HFFc6 (cell line): Measurements from ENCODE around the gene CMBL. TPM values are rescaled to one million over a fixed set of nuclear protein-coding genes. Genes with fewer than 3 reads are reported as not detected.

Experiments used
- DNase-seq: peaks from one replicate; pipeline ENCODE4 v3.0.0-alpha.2; 2018
- H3K27ac Mint-ChIP-seq: 2 replicates; pipeline ENCODE4 v1.8.0; 2020; ENCODE audit warnings: mild to moderate bottlenecking, mixed read lengths
- H3K27me3 Mint-ChIP-seq: 2 replicates; pipeline ENCODE4 v1.8.0; 2021; ENCODE audit warnings: mild to moderate bottlenecking, moderate library complexity, mixed read lengths; ENCODE audit not compliant: insufficient read depth
- H3K36me3 Mint-ChIP-seq: 2 replicates; pipeline ENCODE4 v1.8.0; 2021; ENCODE audit warnings: low read depth, mixed read lengths
- H3K4me1 Mint-ChIP-seq: 2 replicates; pipeline ENCODE4 v1.8.0; 2020; ENCODE audit warnings: low read depth, mixed read lengths
- H3K4me3 Mint-ChIP-seq: 2 replicates; pipeline ENCODE4 v1.8.0; 2020; ENCODE audit warnings: mild to moderate bottlenecking, moderate library complexity, mixed read lengths
- H3K9me3 Mint-ChIP-seq: 2 replicates; pipeline ENCODE4 v1.8.0; 2020; ENCODE audit warnings: mild to moderate bottlenecking, mixed read lengths
- total RNA-seq, 6 experiments: library from RNA; stranded (reverse); fragmentation: NEBNext Ultra II Directional; extraction: Animal tissue kit (Norgen Biotek cat#: 25700); gene quantifications; 2 replicates in 1 of 6; 3 replicates in 5 of 6; pipeline ENCODE4 v1.2.3, GENCODE V29; 2021
- TF ChIP-seq, protein P1 (sequence below): fragments of 200-600 bp; sonication (generic); IDR thresholded peaks from 2 replicates; pipeline ENCODE4 v1.5.0; 2021; ENCODE audit warnings: antibody characterized with exemption, mild to moderate bottlenecking

The CMBL gene
- total RNA-seq, 6 experiments from 2014 or later = 30.2 to 39.0 (median 38.0) TPM

DNA sequence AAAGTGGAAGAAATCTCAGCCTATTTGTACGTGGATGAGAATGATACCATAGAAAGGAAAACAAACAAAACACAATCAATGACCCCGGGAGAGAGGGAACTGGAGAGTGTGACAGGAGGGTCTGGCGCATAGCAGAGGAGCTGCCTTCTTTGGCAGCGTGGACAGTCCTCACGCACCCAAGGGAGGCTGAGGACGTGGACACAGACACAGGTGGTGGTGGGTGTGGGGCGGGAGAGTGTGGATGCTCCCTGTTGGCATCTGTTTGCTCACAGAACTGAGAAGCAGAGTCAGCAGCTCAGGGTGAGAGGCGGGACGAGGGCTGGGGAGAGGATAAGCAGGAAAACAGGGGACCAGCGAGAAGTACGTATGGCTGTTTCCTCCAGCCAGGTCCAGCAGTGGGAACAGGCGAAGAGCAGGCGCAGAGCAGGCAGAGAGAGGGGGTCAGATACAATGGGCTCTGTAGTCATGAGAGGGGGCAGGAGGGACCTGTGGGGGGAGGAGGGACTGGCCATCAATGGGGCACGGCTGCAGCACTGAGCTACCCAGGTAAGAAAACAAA is 10.0 kb downstream of the CMBL start:
- Mint-ChIP-seq H3K36me3 (peaks cover 24% of the 10 kb centered on the region), H3K9me3 (no peaks in the 10 kb centered on the region), H3K27ac (no peak overlapping the region), H3K27me3 (peaks cover 3% of the 10 kb centered on the region; the same call in 1 of the 2 replicates), H3K4me3 (no peak overlapping the region), H3K4me1 (peaks cover 22% of the 10 kb centered on the region)
- no peak for DNase-seq
- TF ChIP-seq, protein P1, sequence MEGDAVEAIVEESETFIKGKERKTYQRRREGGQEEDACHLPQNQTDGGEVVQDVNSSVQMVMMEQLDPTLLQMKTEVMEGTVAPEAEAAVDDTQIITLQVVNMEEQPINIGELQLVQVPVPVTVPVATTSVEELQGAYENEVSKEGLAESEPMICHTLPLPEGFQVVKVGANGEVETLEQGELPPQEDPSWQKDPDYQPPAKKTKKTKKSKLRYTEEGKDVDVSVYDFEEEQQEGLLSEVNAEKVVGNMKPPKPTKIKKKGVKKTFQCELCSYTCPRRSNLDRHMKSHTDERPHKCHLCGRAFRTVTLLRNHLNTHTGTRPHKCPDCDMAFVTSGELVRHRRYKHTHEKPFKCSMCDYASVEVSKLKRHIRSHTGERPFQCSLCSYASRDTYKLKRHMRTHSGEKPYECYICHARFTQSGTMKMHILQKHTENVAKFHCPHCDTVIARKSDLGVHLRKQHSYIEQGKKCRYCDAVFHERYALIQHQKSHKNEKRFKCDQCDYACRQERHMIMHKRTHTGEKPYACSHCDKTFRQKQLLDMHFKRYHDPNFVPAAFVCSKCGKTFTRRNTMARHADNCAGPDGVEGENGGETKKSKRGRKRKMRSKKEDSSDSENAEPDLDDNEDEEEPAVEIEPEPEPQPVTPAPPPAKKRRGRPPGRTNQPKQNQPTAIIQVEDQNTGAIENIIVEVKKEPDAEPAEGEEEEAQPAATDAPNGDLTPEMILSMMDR = no peak

DNA sequence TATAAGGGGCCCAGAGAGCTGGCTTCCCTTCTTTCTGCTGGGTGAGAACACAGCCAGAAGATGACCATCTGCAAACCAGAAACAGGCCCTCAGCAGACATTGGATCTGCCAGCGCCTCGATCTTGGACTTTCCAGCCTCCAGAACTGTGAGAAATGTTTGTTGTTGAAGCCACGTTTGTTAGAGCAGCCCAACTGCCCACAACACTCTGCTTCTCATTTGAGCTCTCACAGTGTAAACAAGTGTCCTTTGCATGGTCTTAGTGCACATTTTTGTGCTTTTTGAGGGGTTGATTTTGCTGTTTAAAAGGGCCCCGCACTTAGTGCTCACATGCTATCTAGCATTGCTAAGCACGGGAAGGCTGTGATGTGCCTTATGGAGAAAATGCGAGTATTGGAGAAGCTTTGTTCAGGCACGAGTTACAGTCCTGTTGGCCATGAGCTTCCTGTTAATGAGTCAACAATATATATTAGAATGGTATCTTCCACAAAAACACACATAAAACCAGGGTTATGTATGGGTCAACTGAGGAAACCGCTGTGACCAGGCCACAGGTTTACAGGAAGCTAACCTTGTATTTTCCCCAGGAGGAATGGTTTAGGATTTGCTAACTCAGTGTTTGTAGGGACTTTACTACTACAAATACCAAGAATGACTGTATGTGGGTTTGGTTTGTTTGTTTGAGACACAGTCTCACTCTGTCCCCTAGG is 11.9 kb downstream of the CMBL start:
- H3K4me3 Mint-ChIP-seq = no peak overlapping the region
- no peak for DNase-seq
- peaks cover 3% of the 10 kb centered on the region; the same call in 1 of the 2 replicates for H3K27me3 Mint-ChIP-seq
- H3K27ac Mint-ChIP-seq = no peak overlapping the region
- no peaks in the 10 kb centered on the region for H3K9me3 Mint-ChIP-seq
- peaks cover 22% of the 10 kb centered on the region for H3K4me1 Mint-ChIP-seq
- peaks cover 27% of the 10 kb centered on the region for H3K36me3 Mint-ChIP-seq
- TF ChIP-seq, protein P1 = no peak

DNA sequence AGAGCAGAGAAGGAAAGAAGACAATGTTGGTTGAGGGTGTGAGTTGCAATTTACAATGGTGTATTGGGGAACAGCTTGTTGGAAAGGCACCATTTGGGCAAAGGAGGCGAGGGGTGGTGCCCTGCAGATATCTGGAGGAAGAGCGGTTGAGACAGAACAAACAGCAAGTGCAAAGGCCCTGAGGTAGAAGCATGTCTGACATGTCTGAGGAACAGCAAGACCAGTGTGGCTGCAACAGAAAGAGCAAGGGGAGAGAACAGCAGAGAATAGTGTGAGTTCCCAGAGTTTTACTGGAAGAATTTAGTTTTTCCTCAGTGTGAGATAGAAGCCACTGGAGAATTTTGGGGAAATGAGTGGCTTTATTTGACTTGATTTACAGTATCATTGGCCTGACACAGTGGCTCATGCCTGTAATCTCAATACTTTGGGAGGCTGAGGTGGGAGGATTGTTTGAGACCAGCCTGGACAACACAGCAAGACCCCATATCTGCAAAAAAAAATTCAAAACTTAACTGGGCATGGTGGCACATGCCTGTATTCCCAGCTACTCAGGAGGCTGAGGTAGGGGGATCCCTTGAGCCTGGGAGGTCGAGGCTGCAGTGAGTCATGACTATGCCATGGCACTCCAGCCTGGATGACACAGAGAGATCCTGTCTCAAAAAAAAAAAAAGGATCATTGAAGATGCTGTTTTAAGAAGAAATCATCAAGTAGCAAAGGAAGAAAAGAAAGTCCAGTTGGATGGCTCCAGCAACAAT is 13.6 kb downstream of the CMBL start:
- Mint-ChIP-seq H3K9me3 (no peaks in the 10 kb centered on the region), H3K36me3 (peaks cover 19% of the 10 kb centered on the region), H3K4me1 (peaks cover 22% of the 10 kb centered on the region), H3K27me3 (peaks cover 3% of the 10 kb centered on the region; the same call in 1 of the 2 replicates), H3K4me3 (no peak overlapping the region), H3K27ac (peak overlapping the region; percentile 3; the same call in 1 of the 2 replicates)
- DNase-seq = no peak
- TF ChIP-seq, protein P1 = no peak

GRCh38 chr5:10291692-10292339 is 15.9 kb downstream of the CMBL start:
- H3K4me3 Mint-ChIP-seq = no peak overlapping the region
- peaks cover 29% of the 10 kb centered on the region for H3K36me3 Mint-ChIP-seq
- H3K9me3 Mint-ChIP-seq = no peaks in the 10 kb centered on the region
- DNase-seq = no peak
- H3K4me1 Mint-ChIP-seq = peaks cover 25% of the 10 kb centered on the region
- peaks cover 3% of the 10 kb centered on the region; the same call in 1 of the 2 replicates for H3K27me3 Mint-ChIP-seq
- no peak overlapping the region for H3K27ac Mint-ChIP-seq
- TF ChIP-seq, protein P1 = no peak

- Mint-ChIP-seq H3K27ac (no peak overlapping the region), H3K4me3 (no peak overlapping the region), H3K27me3 (peaks cover 3% of the 10 kb centered on the region; the same call in 1 of the 2 replicates), H3K36me3 (peaks cover 27% of the 10 kb centered on the region), H3K9me3 (no peaks in the 10 kb centered on the region), H3K4me1 (peaks cover 33% of the 10 kb centered on the region)
- TF ChIP-seq, protein P1 = no peak
- DNase-seq = no peak
Measured at GRCh38 chr5:10290438-10290837, 17.3 kb downstream of the CMBL start.
